ENCODE measurements around the gene SNF8. TPM values are rescaled to one million over a fixed set of nuclear protein-coding genes. Genes with fewer than 3 reads are reported as not detected.

Gene SNF8
- total and polyA plus RNA-seq, 9 of the 15 experiments (the other 6 are each of a cell fraction or from before 2014, with no cell fraction given), result 6.9 to 149 (median 117) TPM

DNA sequence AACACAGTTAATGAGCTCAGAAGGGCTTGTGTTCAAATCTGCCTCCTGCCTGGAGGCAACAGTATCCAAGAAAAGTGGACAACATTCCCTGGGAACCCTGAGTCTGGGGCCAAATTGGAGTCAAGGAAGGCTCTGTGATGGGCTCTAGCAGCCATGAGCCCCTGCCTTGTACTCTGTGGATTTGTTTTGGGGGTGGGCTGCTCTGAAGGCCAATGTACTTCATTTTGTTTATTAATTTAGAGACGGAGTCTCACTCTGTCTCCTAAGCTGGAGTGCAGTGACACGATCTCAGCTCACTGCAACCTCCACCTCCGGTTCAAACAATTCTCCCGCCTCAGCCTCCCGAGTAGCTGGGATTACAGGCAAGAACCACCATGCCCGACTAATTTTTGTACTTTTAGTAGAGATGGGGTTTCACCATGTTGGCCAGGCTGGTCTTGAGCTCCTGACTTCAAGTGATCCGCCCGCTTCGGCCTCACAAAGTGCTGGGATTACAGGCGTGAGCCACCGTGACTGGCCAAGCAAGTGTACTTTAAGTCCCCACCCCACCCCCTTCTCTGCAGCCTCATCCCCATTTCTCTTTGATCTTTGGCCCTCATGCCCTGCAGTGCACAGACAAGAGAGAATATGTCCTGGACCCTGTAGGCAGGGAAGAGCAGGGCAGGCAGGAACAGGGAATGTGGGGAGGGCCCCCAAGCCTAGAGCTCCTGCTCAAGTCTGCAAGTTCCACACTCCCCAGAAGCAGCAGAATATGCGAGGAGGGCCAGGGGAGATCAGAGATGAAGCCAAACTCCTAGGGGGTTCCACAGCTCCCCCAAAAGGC, 26.4 kb upstream of the SNF8 start:
- POLR2A ChIA-PET, result interaction anchor here (1.3 to 3.7 kb wide), 5 partner anchors 10 to 78 kb away, joined by 5 to 31 read pairs (median 7); partner anchors contain the start of gene ATP5MC1
- TF ChIP-seq LEF1 (IDR thresholded peaks at IDR 0.05) (peak; percentile 76; the same call in 1 of the 2 replicates), ZC3H8 (IDR thresholded peaks at IDR 0.05) (no peak)
- TF ChIP-seq, protein P1, sequence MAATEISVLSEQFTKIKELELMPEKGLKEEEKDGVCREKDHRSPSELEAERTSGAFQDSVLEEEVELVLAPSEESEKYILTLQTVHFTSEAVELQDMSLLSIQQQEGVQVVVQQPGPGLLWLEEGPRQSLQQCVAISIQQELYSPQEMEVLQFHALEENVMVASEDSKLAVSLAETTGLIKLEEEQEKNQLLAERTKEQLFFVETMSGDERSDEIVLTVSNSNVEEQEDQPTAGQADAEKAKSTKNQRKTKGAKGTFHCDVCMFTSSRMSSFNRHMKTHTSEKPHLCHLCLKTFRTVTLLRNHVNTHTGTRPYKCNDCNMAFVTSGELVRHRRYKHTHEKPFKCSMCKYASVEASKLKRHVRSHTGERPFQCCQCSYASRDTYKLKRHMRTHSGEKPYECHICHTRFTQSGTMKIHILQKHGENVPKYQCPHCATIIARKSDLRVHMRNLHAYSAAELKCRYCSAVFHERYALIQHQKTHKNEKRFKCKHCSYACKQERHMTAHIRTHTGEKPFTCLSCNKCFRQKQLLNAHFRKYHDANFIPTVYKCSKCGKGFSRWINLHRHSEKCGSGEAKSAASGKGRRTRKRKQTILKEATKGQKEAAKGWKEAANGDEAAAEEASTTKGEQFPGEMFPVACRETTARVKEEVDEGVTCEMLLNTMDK (IDR thresholded peaks at IDR 0.05; ENCODE audit: borderline replicate concordance, insufficient read depth, low read depth, low read length, poor library complexity, severe bottlenecking), result no peak
- Histone ChIP-seq H3K4me2 (ENCODE audit: insufficient read depth, low read length) (peak overlapping the region; percentile 40; the same call in 1 of the 2 replicates), H3K9me1 (ENCODE audit: control insufficient read depth, insufficient read depth, low read length) (no peaks in the 10 kb centered on the region), H3K9me3 (replicated peaks; ENCODE audit: control insufficient read depth, insufficient read depth, low read depth, low read length) (no peaks in the 10 kb centered on the region), H3K4me1 (replicated peaks in 1 of 2; ENCODE audit: control insufficient read depth in 2 of 2, insufficient read depth in 2 of 2, low read length in 2 of 2) (peaks cover 34 to 37% of the 10 kb centered on the region in 2 experiments), H3K36me3 (ENCODE audit: control insufficient read depth, insufficient read depth, low read length) (no peaks in the 10 kb centered on the region), H4K20me1 (replicated peaks; ENCODE audit: control insufficient read depth, insufficient read depth, low read length) (no peaks in the 10 kb centered on the region), H3K9ac (ENCODE audit: insufficient read depth in 1 of 2, low read depth in 2 of 2, low read length in 2 of 2) (peak overlapping the region; percentile 42 to 43; a peak in 2 of 4 replicates), H3K27ac (ENCODE audit: extremely low read depth, low read depth, low read length) (peak overlapping the region; percentile 84; the same call in 2 of the 3 replicates), H3K79me2 (ENCODE audit: control insufficient read depth, insufficient read depth, low read length) (no peaks in the 10 kb centered on the region), H2AFZ (ENCODE audit: low read depth, low read length) (peak overlapping the region; percentile 94), H3K4me3 (no peak overlapping the region), H3K27me3 (ENCODE audit: control insufficient read depth in 2 of 2, insufficient read depth in 2 of 2, low read length in 2 of 2) (no peaks in the 10 kb centered on the region)
- intact Hi-C loops (cut with micrococcal nuclease), result no loop called here
- ATAC-seq (peak; percentile 5; the same call in 1 of the 3 replicates), FAIRE-seq (no peak), DNase-seq (ENCODE audit: extremely low read depth in 1 of 4, low spot score in 3 of 4) (peak; percentile 19 to 47 (median 38))
- WGBS (ENCODE audit: insufficient coverage, low coverage, missing lambda C conversion rate), result 59% methylated on average over 12 of the region's 12 CpGs
- in situ Hi-C loops (cut with MboI), result no loop called here
- BruUV-seq (replicated peaks), result no TSS peak
- CTCF ChIA-PET (ENCODE audit: low intra/inter-chr PET ratio), result no interaction called here
